ENCODE data around the gene BNIP3.

DNA sequence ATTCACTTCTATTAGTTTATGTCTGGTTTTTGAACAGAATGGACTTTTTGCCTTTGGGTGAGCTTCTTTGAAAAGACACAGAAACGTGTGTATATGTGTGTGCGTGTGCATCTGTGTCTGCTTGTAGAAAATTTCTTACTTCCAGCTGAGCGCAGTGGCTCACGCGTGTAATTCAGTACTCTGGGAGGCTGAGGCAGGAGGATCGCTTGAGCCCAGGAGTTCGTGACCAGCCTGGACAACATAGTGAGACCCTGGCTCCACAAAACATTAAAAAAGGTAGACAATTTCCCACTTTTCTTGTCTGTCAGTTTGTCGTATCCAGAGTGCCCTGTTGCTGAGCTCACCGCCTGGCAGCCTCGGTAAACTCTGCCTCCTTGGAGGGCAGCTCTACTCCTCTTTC, 55.5 kb downstream of the BNIP3 start:
- TF ChIP-seq, protein P1, sequence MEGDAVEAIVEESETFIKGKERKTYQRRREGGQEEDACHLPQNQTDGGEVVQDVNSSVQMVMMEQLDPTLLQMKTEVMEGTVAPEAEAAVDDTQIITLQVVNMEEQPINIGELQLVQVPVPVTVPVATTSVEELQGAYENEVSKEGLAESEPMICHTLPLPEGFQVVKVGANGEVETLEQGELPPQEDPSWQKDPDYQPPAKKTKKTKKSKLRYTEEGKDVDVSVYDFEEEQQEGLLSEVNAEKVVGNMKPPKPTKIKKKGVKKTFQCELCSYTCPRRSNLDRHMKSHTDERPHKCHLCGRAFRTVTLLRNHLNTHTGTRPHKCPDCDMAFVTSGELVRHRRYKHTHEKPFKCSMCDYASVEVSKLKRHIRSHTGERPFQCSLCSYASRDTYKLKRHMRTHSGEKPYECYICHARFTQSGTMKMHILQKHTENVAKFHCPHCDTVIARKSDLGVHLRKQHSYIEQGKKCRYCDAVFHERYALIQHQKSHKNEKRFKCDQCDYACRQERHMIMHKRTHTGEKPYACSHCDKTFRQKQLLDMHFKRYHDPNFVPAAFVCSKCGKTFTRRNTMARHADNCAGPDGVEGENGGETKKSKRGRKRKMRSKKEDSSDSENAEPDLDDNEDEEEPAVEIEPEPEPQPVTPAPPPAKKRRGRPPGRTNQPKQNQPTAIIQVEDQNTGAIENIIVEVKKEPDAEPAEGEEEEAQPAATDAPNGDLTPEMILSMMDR (IDR thresholded peaks at IDR 0.05 in 4 of 5, conservative IDR thresholded peaks at IDR 0.05 in 1 of 5), result no peak
- no peak for TF ChIP-seq POLR2A (IDR thresholded peaks at IDR 0.05)
